ENCODE measurements around the gene MARCOL. TPM values are rescaled to one million over a fixed set of nuclear protein-coding genes. Genes with fewer than 3 reads are reported as not detected.

MARCOL gene
- polyA plus RNA-seq, 1 of the 3 experiments (the other 2 are of a cell fraction): not detected

DNA sequence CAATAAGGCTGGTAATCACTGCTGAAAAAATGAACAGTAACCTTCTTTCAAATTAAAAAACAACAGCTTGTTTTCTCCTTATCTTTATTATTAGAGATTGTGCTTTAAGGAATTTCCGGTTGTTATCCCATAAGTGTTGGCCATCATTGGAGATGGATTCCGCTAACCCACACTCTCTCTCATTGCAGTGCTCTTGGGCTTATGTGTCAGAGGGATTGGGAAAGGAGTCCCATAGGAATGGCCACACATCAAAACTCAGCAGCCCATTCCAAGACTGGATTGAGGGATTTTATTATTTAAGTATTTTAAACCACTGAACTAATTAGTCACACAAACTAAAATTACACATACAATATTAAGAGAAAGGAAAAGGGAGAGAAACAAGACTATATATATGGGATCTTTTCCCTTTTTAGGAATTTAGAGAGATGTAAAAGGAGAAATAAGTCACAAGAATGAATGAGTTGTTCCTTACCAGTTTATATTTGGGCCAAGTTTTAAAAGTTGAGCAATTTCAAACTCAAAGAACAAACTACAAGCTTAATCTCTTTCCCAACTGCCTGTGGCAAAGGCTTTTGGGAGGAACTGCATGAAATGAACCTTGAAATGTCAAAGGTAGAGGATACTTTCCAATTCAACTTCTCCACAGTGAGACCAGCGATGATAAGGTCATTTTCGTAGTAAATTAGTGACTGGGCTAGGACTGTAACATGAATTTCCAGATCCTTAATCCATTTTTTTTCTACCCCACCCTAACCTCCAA, 33.1 kb upstream of the MARCOL start:
- H3K4me3 ChIP-seq (ENCODE audit: low read depth in 2 of 2, low read length in 1 of 2): no peak overlapping the region
- no peak for DNase-seq
- no peaks in the 10 kb centered on the region for H3F3A ChIP-seq (replicated peaks; ENCODE audit: insufficient read depth)
- no peak overlapping the region for H3K4me2 ChIP-seq
- H3K27me3 ChIP-seq (ENCODE audit: insufficient read depth): no peaks in the 10 kb centered on the region
- no peaks in the 10 kb centered on the region for H3K9me2 ChIP-seq
- H3K4me1 ChIP-seq (ENCODE audit: control insufficient read depth in 1 of 2, insufficient read depth in 2 of 2, low read depth in 1 of 2, low read length in 1 of 2): no peaks in the 10 kb centered on the region
- H3K79me2 ChIP-seq (ENCODE audit: insufficient read depth): no peaks in the 10 kb centered on the region
- ChIA-PET CTCF (no interaction called here), POLR2A (no interaction called here)
- 47% methylated on average over 4 of the region's 4 CpGs for WGBS (ENCODE audit: low lambda C conversion rate)
- no peaks in the 10 kb centered on the region for H3K9me3 ChIP-seq
- TF ChIP-seq, protein P1, sequence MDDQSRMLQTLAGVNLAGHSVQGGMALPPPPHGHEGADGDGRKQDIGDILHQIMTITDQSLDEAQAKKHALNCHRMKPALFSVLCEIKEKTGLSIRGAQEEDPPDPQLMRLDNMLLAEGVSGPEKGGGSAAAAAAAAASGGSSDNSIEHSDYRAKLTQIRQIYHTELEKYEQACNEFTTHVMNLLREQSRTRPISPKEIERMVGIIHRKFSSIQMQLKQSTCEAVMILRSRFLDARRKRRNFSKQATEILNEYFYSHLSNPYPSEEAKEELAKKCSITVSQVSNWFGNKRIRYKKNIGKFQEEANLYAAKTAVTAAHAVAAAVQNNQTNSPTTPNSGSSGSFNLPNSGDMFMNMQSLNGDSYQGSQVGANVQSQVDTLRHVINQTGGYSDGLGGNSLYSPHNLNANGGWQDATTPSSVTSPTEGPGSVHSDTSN (IDR thresholded peaks at IDR 0.05): no peak
- no peak for TF ChIP-seq GABPA (IDR thresholded peaks at IDR 0.05; ENCODE audit: low read depth)
- TF ChIP-seq TEAD4 (IDR thresholded peaks at IDR 0.05; ENCODE audit: borderline replicate concordance, insufficient read depth): no peak
- no peak for TF ChIP-seq YY1 (IDR thresholded peaks at IDR 0.05; ENCODE audit: low read depth)
- TF ChIP-seq, protein P2, sequence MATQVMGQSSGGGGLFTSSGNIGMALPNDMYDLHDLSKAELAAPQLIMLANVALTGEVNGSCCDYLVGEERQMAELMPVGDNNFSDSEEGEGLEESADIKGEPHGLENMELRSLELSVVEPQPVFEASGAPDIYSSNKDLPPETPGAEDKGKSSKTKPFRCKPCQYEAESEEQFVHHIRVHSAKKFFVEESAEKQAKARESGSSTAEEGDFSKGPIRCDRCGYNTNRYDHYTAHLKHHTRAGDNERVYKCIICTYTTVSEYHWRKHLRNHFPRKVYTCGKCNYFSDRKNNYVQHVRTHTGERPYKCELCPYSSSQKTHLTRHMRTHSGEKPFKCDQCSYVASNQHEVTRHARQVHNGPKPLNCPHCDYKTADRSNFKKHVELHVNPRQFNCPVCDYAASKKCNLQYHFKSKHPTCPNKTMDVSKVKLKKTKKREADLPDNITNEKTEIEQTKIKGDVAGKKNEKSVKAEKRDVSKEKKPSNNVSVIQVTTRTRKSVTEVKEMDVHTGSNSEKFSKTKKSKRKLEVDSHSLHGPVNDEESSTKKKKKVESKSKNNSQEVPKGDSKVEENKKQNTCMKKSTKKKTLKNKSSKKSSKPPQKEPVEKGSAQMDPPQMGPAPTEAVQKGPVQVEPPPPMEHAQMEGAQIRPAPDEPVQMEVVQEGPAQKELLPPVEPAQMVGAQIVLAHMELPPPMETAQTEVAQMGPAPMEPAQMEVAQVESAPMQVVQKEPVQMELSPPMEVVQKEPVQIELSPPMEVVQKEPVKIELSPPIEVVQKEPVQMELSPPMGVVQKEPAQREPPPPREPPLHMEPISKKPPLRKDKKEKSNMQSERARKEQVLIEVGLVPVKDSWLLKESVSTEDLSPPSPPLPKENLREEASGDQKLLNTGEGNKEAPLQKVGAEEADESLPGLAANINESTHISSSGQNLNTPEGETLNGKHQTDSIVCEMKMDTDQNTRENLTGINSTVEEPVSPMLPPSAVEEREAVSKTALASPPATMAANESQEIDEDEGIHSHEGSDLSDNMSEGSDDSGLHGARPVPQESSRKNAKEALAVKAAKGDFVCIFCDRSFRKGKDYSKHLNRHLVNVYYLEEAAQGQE (IDR thresholded peaks at IDR 0.05; ENCODE audit: low read depth, low read length): no peak
- TF ChIP-seq FOSL2 (IDR thresholded peaks at IDR 0.05; ENCODE audit: borderline replicate concordance, low read depth): no peak
- no peak for TF ChIP-seq FOXM1 (IDR thresholded peaks at IDR 0.05; ENCODE audit: low read depth)
- TF ChIP-seq MXI1 (IDR thresholded peaks at IDR 0.05; ENCODE audit: low read depth, low read length): no peak
- TF ChIP-seq RAD21 (IDR thresholded peaks at IDR 0.05; ENCODE audit: low read length): no peak
- TF ChIP-seq, protein P3, sequence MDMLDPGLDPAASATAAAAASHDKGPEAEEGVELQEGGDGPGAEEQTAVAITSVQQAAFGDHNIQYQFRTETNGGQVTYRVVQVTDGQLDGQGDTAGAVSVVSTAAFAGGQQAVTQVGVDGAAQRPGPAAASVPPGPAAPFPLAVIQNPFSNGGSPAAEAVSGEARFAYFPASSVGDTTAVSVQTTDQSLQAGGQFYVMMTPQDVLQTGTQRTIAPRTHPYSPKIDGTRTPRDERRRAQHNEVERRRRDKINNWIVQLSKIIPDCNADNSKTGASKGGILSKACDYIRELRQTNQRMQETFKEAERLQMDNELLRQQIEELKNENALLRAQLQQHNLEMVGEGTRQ (IDR thresholded peaks at IDR 0.05; ENCODE audit: borderline replicate concordance, low read depth, low read length): no peak
- no peak for TF ChIP-seq NFIC (IDR thresholded peaks at IDR 0.05; ENCODE audit: borderline replicate concordance)
- no peak for TF ChIP-seq TCF12 (IDR thresholded peaks at IDR 0.05)
- TF ChIP-seq CHD2 (IDR thresholded peaks at IDR 0.05; ENCODE audit: low read length, partially characterized antibody): no peak
- no peak for TF ChIP-seq FOXJ3 (CRISPR knock-in tag; IDR thresholded peaks at IDR 0.05)
- no peak overlapping the region for H2AFZ ChIP-seq (ENCODE audit: low read depth)
- H3K36me3 ChIP-seq (replicated peaks in 1 of 2; ENCODE audit: control insufficient read depth in 1 of 2, insufficient read depth in 2 of 2, low read length in 1 of 2): no peaks in the 10 kb centered on the region
- no peaks in the 10 kb centered on the region for H4K20me1 ChIP-seq (ENCODE audit: insufficient read depth)
- H3K27ac ChIP-seq (ENCODE audit: low read depth in 2 of 2, low read length in 1 of 2): no peak overlapping the region
- H3K9ac ChIP-seq: no peak overlapping the region
